Measurements from ENCODE around the gene OR2G6.

OR2G6 gene

DNA sequence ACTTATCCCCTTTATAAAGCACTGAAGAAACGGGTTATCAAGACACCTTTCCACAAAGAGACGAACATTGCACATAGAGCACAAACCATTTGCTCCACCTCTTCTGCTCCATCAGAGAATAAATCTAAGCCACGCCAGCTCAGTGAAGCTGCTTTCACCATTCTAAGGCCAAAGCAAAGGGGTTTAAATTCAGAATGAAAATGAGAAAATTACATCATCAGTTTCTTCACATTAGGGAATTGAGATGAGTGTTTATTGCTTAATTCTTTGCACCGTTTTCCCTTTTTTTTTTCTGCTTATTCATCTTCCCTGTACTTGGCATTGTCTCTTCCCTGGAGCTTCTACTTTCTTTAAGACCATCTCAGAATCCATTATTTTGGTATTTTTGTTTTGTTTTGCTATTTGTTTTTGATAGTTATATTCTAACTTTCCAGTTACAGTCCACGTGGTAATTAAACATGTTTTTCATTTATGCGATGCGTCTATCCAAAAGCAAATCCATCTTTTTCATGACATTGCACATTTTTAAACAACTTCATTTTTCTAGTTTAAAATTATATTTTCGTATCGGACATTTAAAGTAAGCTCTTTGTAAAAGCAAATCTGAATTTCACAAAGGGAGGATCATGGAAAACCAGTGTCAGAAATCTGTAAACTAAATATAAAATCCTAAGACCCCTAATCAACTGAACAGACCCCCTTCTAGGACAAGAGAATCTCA, 68.5 kb downstream of the OR2G6 start:
- DNase-seq: no peak

All from CD4-positive, alpha-beta T cell treated with Interleukin-17A for 1 hour (primary cell).